CD8-positive, alpha-beta memory T cell (primary cell): ENCODE data around the gene AK9. TPM values are rescaled to one million over a fixed set of nuclear protein-coding genes. Genes with fewer than 3 reads are reported as not detected.

ENCODE experiments used
- CTCF ChIA-PET: fragments of 350-600 bp; sonication (Branson Sonifier 250); formaldehyde crosslinking; loops from one replicate; lab custom pipeline; 2021; ENCODE audit warnings: antibody characterized with exemption; lab: Charles Lee
- POLR2A ChIA-PET: fragments of 350-600 bp; sonication (Branson Sonifier 250); formaldehyde crosslinking; loops from one replicate; lab custom pipeline; 2021; ENCODE audit warnings: antibody characterized with exemption; lab: Charles Lee
- DNase-seq, 5 donors: peaks; one replicate each; pipeline versions ENCODE4 v3.0.0 to v3.0.0-alpha.2; 2020 to 2022; ENCODE audit warnings: mixed read lengths in 1 of 5
- H3K27ac ChIP-seq: one replicate; pipeline ENCODE4 v1.7.0; 2013; ENCODE audit warnings: low read depth, mild to moderate bottlenecking, low read length, moderate library complexity
- H3K27me3 ChIP-seq: 2 replicates; pipeline ENCODE4 v1.7.0; 2013; ENCODE audit warnings: low read length, mild to moderate bottlenecking; ENCODE audit not compliant: insufficient read depth, poor library complexity, severe bottlenecking
- H3K36me3 ChIP-seq: 2 replicates; pipeline ENCODE4 v1.7.0; 2013; ENCODE audit warnings: mild to moderate bottlenecking, low read length, moderate library complexity; ENCODE audit not compliant: insufficient read depth
- H3K4me1 ChIP-seq: 2 replicates; pipeline ENCODE4 v1.7.0; 2013; ENCODE audit warnings: mild to moderate bottlenecking, low read length, moderate library complexity; ENCODE audit not compliant: insufficient read depth
- H3K4me3 ChIP-seq: 2 replicates; pipeline ENCODE4 v1.7.0; 2013; ENCODE audit warnings: mild to moderate bottlenecking, low read length
- H3K9me3 ChIP-seq: 2 replicates; pipeline ENCODE4 v1.7.0; 2013; ENCODE audit warnings: mild to moderate bottlenecking, low read length
- H3K27ac Mint-ChIP-seq, 8 donors: one replicate each; pipeline ENCODE4 v1.8.0; 2020 to 2021; ENCODE audit warnings: mixed read lengths in 8 of 8, mild to moderate bottlenecking in 6 of 8, inconsistent platforms in 3 of 8, moderate library complexity in 3 of 8
- H3K27me3 Mint-ChIP-seq, 2 donors: one replicate each; pipeline ENCODE4 v1.8.0; 2020 to 2021; ENCODE audit warnings: mixed read lengths in 2 of 2, mild to moderate bottlenecking in 1 of 2, moderate library complexity in 1 of 2
- H3K36me3 Mint-ChIP-seq, 3 donors: one replicate each; pipeline ENCODE4 v1.8.0; 2020 to 2021; ENCODE audit warnings: mixed read lengths in 3 of 3, inconsistent platforms in 1 of 3, mild to moderate bottlenecking in 1 of 3
- H3K4me1 Mint-ChIP-seq, 3 donors: one replicate each; pipeline ENCODE4 v1.8.0; 2020 to 2021; ENCODE audit warnings: mixed read lengths in 3 of 3, inconsistent platforms in 1 of 3, mild to moderate bottlenecking in 1 of 3
- H3K4me3 Mint-ChIP-seq, 7 donors: one replicate each; pipeline ENCODE4 v1.8.0; 2020 to 2021; ENCODE audit warnings: mixed read lengths in 7 of 7, mild to moderate bottlenecking in 6 of 7, moderate library complexity in 4 of 7, inconsistent platforms in 2 of 7
- H3K9me3 Mint-ChIP-seq, 5 donors: one replicate each; pipeline ENCODE4 v1.8.0; 2020 to 2022; ENCODE audit warnings: mixed read lengths in 5 of 5, mild to moderate bottlenecking in 3 of 5, moderate library complexity in 2 of 5, inconsistent platforms in 1 of 5
- polyA plus RNA-seq: library from polyadenylated mRNA; unstranded; fragments of 300-500 nt; fragmentation: Illumina TruSeq; gene quantifications from one replicate; pipeline ENCODE4 v1.2.3, GENCODE V29; 2021
- total RNA-seq, 2 experiments: library from RNA; stranded (reverse); gene quantifications; one replicate each; pipeline ENCODE4 v1.2.3, GENCODE V29; 2021

AK9 gene
- total and polyA plus RNA-seq, 3 experiments from 2014 or later: 5.1 to 6.8 (median 5.6) TPM

DNA sequence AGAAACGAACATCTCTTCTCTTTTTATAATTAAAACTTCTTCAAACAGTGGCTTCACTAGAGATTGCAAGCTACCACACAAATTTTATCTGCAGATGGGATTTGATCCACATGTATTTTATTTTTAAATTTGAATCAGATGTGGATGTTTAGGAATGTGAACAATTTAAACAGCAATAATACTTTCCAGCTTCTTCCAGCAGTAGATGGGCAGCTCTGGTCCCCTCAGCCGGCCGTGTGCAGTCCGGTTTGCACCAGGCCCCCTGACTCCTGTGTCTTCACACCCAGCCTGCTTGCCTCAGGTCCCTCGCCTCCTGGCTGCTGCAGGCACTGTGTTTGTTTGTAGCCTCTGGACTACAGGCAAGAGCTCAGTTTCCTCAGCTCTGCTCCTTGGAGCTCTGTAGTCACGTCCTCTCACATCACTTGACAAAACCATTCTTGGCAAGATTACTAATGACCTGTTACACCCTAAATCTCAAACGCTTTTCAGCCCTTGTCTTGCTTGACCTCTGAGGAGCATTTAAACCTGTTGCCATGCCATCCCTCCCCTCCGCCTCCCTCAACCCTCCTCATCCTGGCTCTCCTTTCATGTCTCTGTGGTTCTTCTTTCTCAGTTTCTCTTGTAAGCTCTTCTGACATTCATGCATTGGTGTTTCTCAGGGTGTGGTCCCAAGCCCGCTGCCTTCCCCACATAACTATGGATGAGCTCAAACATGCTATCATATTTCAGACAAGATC is 194.8 kb downstream of the AK9 start:
- H3K27me3 Mint-ChIP-seq: peaks cover 3 to 6% of the 10 kb centered on the region in 2 donors
- Histone ChIP-seq H3K4me1 (peaks cover 8% of the 10 kb centered on the region), H3K9me3 (no peaks in the 10 kb centered on the region), H3K36me3 (no peaks in the 10 kb centered on the region), H3K27ac (no peak overlapping the region), H3K27me3 (no peaks in the 10 kb centered on the region), H3K4me3 (no peak overlapping the region)
- H3K4me3 Mint-ChIP-seq: no peak overlapping the region
- H3K9me3 Mint-ChIP-seq: no peaks in the 10 kb centered on the region
- DNase-seq: no peak
- no peaks in the 10 kb centered on the region for H3K36me3 Mint-ChIP-seq
- no peak overlapping the region for H3K27ac Mint-ChIP-seq
- POLR2A ChIA-PET: no interaction called here
- CTCF ChIA-PET: interaction anchor here (0.7 to 1.2 kb wide), 2 partner anchors 17 to 544 kb away, joined by 3 read pairs; no protein-coding TSS in a partner anchor
- H3K4me1 Mint-ChIP-seq: peaks cover 9% of the 10 kb centered on the region in 3 donors

DNA sequence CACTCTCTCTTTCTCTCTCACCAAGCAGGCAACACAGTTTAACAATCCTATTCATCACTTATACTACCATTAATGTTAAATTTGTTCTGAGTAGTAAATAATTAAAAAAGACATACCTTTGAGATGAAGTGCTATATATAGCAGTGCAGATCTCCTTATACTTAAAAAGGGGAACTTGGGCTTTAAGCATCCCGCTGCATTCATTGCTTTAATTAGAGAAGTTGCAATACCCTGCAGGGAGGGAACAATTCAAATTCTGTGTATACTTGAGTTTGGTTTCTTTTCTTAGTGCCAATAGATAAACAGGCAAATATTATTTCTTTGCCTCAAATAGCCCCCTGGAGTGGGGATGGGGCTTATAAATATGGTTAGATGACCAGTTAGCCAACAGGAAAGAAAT is 197.1 kb downstream of the AK9 start:
- peaks cover 16 to 21% (median 17%) of the 10 kb centered on the region in 3 donors for H3K4me1 Mint-ChIP-seq
- H3K4me3 Mint-ChIP-seq: no peak overlapping the region
- no peaks in the 10 kb centered on the region for H3K36me3 Mint-ChIP-seq
- Histone ChIP-seq H3K36me3 (no peaks in the 10 kb centered on the region), H3K27me3 (no peaks in the 10 kb centered on the region), H3K4me3 (no peak overlapping the region), H3K27ac (no peak overlapping the region), H3K4me1 (peaks cover 15% of the 10 kb centered on the region), H3K9me3 (no peaks in the 10 kb centered on the region)
- DNase-seq: no peak
- CTCF ChIA-PET: no interaction called here
- peaks cover 0 to 6% of the 10 kb centered on the region in 2 donors for H3K27me3 Mint-ChIP-seq
- POLR2A ChIA-PET: no interaction called here
- H3K9me3 Mint-ChIP-seq: no peaks in the 10 kb centered on the region
- no peak overlapping the region for H3K27ac Mint-ChIP-seq

DNA sequence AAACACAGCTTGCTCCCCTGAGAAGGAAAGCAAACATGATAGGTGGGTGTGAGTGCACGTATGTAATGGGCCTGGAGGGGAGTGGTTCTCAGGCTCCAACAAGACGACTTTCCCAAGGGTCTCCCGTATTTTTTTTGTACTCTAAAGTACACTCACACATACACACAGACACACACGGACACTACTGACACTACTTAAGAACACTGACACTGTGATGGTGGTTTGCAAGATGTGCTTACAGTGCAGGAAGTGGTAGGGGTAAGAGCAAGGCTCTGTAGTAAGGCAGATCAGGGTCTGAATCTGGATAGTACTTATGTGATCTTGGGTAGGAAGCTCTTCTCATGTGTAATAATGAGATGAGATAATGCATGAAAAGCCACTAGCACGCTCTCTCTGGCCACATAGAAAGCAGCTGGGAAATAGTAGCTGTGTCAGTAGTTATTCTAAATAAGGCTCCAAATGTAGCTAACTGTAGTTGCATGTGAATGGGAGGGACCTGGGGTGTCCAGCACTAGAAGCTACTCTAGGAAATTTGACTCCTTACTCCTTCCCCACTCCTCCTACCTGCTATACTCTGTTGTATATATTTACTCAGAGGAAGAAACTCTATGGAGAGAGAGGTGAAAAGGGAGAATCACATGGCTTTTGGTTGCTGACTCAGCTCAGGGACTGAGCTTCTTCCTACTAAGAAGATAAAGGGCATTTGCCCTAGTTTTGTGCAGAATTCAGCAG is 199.6 kb downstream of the AK9 start:
- H3K27ac ChIP-seq: peak overlapping the region; percentile 25
- Mint-ChIP-seq H3K4me3 (peak overlapping the region in 4 of 7 donors; percentile 2 to 68 (median 31)), H3K27me3 (no peaks in the 10 kb centered on the region), H3K9me3 (no peaks in the 10 kb centered on the region), H3K36me3 (no peaks in the 10 kb centered on the region), H3K27ac (peak overlapping the region; percentile 15 to 93 (median 66)), H3K4me1 (peaks cover 16 to 21% (median 17%) of the 10 kb centered on the region in 3 donors)
- H3K36me3 ChIP-seq: no peaks in the 10 kb centered on the region
- H3K27me3 ChIP-seq: no peaks in the 10 kb centered on the region
- ChIA-PET CTCF (interaction anchor here (1.0 to 1.6 kb wide), 7 partner anchors 15 to 548 kb away, joined by 3 to 7 read pairs (median 4); partner anchors contain the start of gene MICAL1), POLR2A (interaction anchor here (0.6 to 1.4 kb wide), 3 partner anchors 9 to 625 kb away, joined by 3 to 5 read pairs (median 5); partner anchors contain the start of gene ZBTB24)
- DNase-seq: peak in 2 of 5 donors; percentile 20 to 46
- H3K4me1 ChIP-seq: peaks cover 15% of the 10 kb centered on the region
- H3K4me3 ChIP-seq: no peak overlapping the region
- H3K9me3 ChIP-seq: no peaks in the 10 kb centered on the region

DNA sequence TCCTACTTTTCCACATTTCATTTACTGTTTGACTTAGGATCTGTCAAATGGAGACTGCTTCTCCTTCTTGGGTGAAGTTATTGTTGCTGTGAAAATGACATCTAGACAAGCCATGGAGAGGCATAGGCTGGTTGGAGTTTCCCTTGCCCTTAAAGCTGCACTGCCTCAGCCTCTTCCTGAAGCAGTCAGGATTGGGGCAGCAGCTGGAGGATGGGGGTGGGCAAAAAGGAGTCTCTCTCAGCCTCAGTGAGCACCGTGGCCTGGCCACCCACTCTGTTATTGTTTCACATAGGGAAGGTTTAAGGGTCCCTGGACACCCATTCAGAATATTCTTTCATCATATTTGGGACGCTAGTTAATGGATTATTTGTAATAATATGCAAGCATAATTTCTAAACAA is 200.3 kb downstream of the AK9 start:
- H3K36me3 Mint-ChIP-seq: no peaks in the 10 kb centered on the region
- H3K4me3 ChIP-seq: no peak overlapping the region
- H3K4me1 ChIP-seq: peaks cover 15% of the 10 kb centered on the region
- H3K27ac Mint-ChIP-seq: peak overlapping the region in 6 of 8 donors; percentile 15 to 93 (median 54)
- ChIA-PET CTCF (interaction anchor here (1.0 to 1.6 kb wide), 4 partner anchors 14 to 303 kb away, joined by 3 to 7 read pairs (median 4); partner anchors contain the start of gene MICAL1), POLR2A (interaction anchor here (0.6 to 1.4 kb wide), 3 partner anchors 8 to 625 kb away, joined by 3 to 5 read pairs (median 5); partner anchors contain the start of gene ZBTB24)
- no peaks in the 10 kb centered on the region for H3K9me3 ChIP-seq
- no peaks in the 10 kb centered on the region for H3K27me3 ChIP-seq
- H3K4me1 Mint-ChIP-seq: peaks cover 16 to 21% (median 17%) of the 10 kb centered on the region in 3 donors
- no peaks in the 10 kb centered on the region for H3K36me3 ChIP-seq
- no peak for DNase-seq
- no peaks in the 10 kb centered on the region for H3K9me3 Mint-ChIP-seq
- no peaks in the 10 kb centered on the region for H3K27me3 Mint-ChIP-seq
- H3K27ac ChIP-seq: peak overlapping the region; percentile 25
- H3K4me3 Mint-ChIP-seq: peak overlapping the region in 3 of 7 donors; percentile 12 to 68 (median 41)

DNA sequence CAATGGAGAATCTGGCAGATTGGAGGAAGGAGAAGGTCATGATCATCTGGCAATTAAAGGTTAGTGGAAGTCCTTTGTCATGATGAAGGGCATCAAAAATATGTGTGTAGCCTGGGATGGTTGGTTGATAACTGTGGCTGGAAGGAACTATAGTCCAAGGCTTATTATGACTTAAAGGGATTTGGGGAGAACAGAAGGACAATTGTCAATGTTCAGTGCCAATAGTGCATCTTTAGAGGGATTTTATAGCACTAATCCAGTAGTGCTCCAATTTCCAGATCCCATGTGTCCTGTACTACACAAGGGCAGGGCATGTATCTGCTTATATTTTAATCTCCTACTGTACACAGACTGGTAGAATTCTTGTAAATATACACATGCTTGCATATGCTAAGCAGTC is 203.0 kb downstream of the AK9 start:
- Histone ChIP-seq H3K9me3 (no peaks in the 10 kb centered on the region), H3K4me3 (no peak overlapping the region), H3K4me1 (peaks cover 20% of the 10 kb centered on the region), H3K27ac (no peak overlapping the region), H3K27me3 (no peaks in the 10 kb centered on the region), H3K36me3 (no peaks in the 10 kb centered on the region)
- Mint-ChIP-seq H3K36me3 (no peaks in the 10 kb centered on the region), H3K27me3 (no peaks in the 10 kb centered on the region), H3K4me1 (peaks cover 19 to 30% (median 26%) of the 10 kb centered on the region in 3 donors), H3K27ac (no peak overlapping the region), H3K4me3 (peak overlapping the region in 1 of 7 donors; percentile 26), H3K9me3 (no peaks in the 10 kb centered on the region)
- DNase-seq: no peak
- ChIA-PET POLR2A (interaction anchor here (0.6 to 0.7 kb wide), 2 partner anchors 203 to 552 kb away, joined by 4 to 6 read pairs; no protein-coding TSS in a partner anchor), CTCF (no interaction called here)

DNA sequence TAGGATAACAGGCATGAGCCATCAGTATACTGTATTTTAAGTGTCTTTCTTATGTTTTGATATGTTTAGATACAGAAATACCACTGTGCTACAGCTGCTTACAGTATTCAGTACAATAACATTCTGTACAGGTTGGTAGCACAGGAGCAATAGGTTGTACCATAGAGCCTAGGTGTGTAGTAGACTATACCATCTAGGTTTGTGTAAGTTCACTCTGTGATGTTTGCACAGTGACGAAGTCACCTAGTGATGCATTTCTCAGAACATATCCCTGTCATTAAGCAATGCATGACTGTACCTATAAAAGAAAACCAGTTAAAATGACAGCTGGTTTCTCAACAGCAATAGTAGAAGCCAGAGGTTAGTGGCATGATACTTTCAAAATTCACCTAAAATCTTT is 204.9 kb downstream of the AK9 start:
- H3K9me3 ChIP-seq: no peaks in the 10 kb centered on the region
- POLR2A ChIA-PET: no interaction called here
- peak overlapping the region in 2 of 8 donors; percentile 13 to 51 for H3K27ac Mint-ChIP-seq
- H3K36me3 ChIP-seq: no peaks in the 10 kb centered on the region
- peaks cover 21 to 34% (median 30%) of the 10 kb centered on the region in 3 donors for H3K4me1 Mint-ChIP-seq
- H3K4me3 Mint-ChIP-seq: peak overlapping the region in 1 of 7 donors; percentile 65
- no peaks in the 10 kb centered on the region for H3K27me3 Mint-ChIP-seq
- H3K4me1 ChIP-seq: peaks cover 22% of the 10 kb centered on the region
- CTCF ChIA-PET: interaction anchor here (1.2 kb wide), 1 partner anchor 553 kb away, joined by 3 read pairs; no protein-coding TSS in a partner anchor
- no peaks in the 10 kb centered on the region for H3K9me3 Mint-ChIP-seq
- no peaks in the 10 kb centered on the region for H3K27me3 ChIP-seq
- peaks cover 4 to 14% (median 5%) of the 10 kb centered on the region in 3 donors for H3K36me3 Mint-ChIP-seq
- DNase-seq: no peak
- H3K27ac ChIP-seq: no peak overlapping the region
- no peak overlapping the region for H3K4me3 ChIP-seq

DNA sequence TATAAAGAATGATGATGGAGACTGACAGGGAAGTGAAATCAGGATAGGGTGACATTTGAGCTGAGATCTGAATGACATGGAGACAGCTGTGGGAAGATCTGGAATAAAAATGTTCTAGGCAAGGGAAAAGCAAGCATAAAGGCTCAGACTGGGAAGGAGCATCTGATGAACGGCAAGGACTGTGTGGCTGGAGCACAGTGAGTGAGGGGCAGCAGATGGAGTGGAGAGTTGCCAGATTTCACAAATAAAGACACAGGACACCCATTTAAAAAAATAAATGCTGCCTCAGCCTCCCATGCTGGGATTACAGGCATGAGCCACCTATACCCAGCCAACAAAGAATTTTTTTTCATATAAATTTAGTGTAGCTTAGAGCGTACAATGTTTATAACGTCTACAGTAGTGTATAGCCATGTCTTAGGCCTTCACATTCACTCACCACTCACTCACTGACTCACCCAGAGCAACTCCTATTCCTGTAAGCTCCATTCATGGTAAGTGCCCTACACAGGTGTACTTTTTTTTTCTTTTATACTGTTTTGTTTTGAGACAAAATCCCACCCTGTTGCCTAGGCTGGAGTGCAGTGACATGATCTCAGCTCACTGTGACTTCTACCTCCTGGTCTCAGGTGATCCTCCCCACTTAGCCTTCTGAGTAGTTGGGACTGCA is 205.6 kb downstream of the AK9 start:
- H3K4me1 Mint-ChIP-seq: peaks cover 22 to 35% (median 31%) of the 10 kb centered on the region in 3 donors
- H3K4me3 Mint-ChIP-seq: peak overlapping the region in 2 of 7 donors; percentile 65 to 93
- no peaks in the 10 kb centered on the region for H3K9me3 Mint-ChIP-seq
- H3K4me1 ChIP-seq: peaks cover 22% of the 10 kb centered on the region
- no peak overlapping the region for H3K4me3 ChIP-seq
- POLR2A ChIA-PET: no interaction called here
- no peaks in the 10 kb centered on the region for H3K36me3 ChIP-seq
- H3K27ac ChIP-seq: no peak overlapping the region
- H3K36me3 Mint-ChIP-seq: peaks cover 6 to 20% (median 7%) of the 10 kb centered on the region in 3 donors
- no peaks in the 10 kb centered on the region for H3K27me3 Mint-ChIP-seq
- H3K27me3 ChIP-seq: no peaks in the 10 kb centered on the region
- CTCF ChIA-PET: interaction anchor here (1.2 to 1.5 kb wide), 2 partner anchors 45 to 554 kb away, joined by 3 read pairs; partner anchors contain the start of genes PPIL6 and SMPD2
- no peak for DNase-seq
- peak overlapping the region in 3 of 8 donors; percentile 13 to 83 (median 52) for H3K27ac Mint-ChIP-seq
- H3K9me3 ChIP-seq: no peaks in the 10 kb centered on the region
